Sciatic nerve (tissue), 2 donors: Measurements from ENCODE around the gene C14orf180. TPM values are rescaled to one million over a fixed set of nuclear protein-coding genes. Genes with fewer than 3 reads are reported as not detected.
A peak's percentile ranks its signal among the peaks of the same experiment; 100 is the strongest.

Experiments
- ATAC-seq: fragments of 200-7000 bp; cut with Tn5 transposase; one replicate; pipeline ENCODE4 v1.9.1; 2020; ENCODE audit warnings: mild to moderate bottlenecking, moderate library complexity
- DNase-seq: peaks from one replicate; pipeline ENCODE4 v3.0.0-alpha.2; 2020; ENCODE audit warnings: low spot score
- intact Hi-C: fragments of 100-400 bp; cut with DNase I; formaldehyde crosslinking; loops from one replicate; pipeline ENCODE4 v1.14.2; 2022
- total RNA-seq: library from RNA; stranded (reverse); fragmentation: NEBNext Ultra II Directional; extraction: Animal tissue kit (Norgen Biotek cat#: 25700); gene quantifications from one replicate; pipeline ENCODE4 v1.2.1, GENCODE V29; 2021
- donor health status: DM: no; HTN: no; CAD: no.
- donor health status: DM: no; HTN: no; CAD: no.

Gene C14orf180
- total RNA-seq, 1 donor from 2014 or later, result 4.7 TPM

DNA sequence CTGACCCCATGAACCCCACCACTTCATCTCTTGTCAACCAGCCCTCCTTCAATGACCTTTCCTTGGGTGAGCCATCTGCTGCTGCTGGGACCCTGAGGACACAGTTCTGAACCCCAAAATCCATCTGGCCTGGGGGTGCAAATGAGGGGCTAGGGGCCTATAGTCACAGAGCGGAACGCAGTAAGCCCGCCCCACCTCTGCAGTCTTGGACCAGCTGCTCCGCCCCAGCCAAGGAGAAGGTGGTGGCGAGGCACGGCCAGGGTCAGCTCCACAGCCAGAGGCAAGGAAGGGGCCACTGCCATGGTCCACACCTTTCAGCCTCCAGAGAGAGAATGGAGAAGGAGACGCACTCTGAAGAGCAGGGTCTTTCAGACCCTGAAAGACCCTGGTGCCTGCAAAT lies 19.9 kb downstream of the C14orf180 start:
- DNase-seq (no peak), ATAC-seq (no peak)
- intact Hi-C loops, result no loop called here

DNA sequence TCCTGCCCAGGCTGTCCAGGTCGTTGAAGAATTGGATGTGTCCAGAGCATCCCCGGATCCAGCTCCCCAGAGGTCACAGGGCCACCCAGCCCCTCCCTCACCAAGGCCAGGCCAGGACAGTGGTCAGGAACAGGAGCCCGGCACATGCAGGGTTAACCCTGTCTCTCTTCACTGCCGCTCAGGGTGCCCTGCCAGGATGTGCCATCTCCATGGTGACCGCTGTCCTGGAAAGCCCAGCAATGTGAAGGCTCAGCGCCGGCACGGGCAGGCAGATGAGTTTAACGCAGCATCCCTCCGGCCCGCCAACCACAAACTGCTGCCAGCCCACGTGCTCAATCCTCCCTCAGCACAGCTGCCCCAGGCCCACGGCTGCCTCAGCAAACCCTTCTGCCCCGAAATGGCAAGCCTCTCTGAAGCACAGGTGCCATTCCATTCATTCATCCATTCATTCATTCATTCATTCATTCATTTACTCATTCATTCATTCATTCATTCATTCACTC lies 20.6 kb downstream of the C14orf180 start:
- DNase-seq, result no peak
- intact Hi-C loops, result no loop called here
- no peak for ATAC-seq

DNA sequence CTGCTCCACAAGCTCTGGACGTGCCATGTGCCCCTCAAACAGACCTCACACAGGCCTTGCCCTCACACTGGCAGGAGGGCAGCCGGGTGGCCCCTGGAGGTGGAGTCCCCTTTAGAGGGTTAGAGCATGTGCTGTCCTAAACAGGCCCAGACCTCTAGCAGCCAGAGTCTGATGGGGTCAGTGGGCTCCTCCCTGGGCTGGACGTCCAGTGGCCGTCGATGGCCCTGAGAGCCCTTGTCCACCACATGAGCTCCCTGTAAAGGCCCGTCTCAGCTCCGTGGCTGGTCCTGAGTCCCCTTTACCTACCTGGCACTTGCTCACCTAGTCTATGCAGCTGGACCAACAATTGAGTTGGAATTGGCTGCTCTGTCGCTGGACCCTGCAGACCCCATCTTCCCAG lies 21.2 kb downstream of the C14orf180 start:
- no peak for DNase-seq
- intact Hi-C loops, result no loop called here
- ATAC-seq, result no peak

DNA sequence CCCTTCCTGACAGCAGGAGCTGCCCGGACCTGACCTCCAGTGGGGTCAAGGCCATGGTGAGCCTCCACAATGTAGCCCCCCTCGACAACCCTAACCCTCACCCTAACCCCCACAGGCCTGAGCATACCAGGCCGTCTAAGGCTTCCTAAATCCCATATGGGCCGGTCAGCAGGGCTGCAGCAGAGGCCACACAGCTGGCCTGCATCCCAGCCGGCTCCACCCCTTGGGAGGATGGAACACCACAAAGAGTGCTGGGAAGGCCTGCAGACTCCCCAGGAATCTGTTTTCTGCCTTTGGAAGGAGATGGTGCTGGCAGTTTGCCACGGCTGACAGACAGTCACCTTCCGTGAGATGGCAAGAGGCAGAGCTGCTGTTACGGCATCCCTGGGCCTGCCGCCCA lies 22.2 kb downstream of the C14orf180 start:
- ATAC-seq, result no peak
- DNase-seq, result peak; percentile 51
- intact Hi-C loops, result no loop called here

DNA sequence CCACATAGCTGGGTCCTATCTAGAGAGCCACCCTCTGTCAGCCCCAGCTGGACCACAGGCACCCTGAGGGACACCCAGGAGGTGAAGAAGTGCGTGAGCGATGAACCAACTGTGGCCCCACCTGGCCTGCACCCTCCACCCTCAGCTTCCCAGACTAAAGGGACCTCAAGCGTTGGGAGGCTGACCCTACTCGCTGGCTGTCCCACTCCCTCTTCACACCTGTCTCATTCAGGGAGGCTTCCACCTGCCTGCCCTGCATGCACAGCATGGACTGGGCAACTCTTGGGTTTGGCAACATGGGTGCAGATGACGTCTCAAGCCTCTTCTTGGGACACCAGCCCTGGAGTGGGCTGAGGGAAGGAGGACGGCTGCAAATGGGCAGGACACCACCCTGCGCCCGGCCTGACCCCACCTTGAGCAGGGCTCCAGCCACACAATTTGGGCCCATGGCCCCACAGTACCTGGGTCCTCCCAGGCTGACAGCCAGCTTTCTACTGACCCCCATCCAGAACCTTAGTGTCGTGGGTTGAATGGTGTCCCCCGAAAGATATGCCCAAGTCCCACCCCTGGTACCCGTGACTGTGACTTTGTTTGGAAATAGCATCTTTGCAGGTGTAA lies 22.9 kb downstream of the C14orf180 start:
- no peak for ATAC-seq
- intact Hi-C loops, result no loop called here
- DNase-seq, result peak; percentile 32

DNA sequence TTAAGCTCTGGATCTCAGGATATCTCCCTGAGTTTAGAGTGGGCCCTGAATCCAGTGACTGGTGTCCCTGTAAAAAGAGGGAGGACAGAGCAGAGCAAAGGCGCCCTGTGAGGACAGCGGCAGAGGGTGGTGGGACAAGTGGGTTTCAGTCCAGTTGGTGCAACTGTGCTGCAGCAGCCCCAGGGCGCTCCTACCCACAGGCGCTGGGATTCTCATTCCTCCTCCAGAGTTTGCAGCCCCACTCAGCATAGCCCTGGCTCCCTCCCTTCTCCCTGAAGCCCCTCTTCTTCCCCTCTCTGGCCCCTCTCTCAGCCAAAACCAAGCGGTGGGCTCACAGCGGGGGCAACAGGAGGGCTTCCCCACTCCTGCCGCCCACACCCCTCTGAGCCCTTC lies 23.4 kb downstream of the C14orf180 start:
- DNase-seq (peak; percentile 22), ATAC-seq (no peak)
- intact Hi-C loops, result no loop called here

DNA sequence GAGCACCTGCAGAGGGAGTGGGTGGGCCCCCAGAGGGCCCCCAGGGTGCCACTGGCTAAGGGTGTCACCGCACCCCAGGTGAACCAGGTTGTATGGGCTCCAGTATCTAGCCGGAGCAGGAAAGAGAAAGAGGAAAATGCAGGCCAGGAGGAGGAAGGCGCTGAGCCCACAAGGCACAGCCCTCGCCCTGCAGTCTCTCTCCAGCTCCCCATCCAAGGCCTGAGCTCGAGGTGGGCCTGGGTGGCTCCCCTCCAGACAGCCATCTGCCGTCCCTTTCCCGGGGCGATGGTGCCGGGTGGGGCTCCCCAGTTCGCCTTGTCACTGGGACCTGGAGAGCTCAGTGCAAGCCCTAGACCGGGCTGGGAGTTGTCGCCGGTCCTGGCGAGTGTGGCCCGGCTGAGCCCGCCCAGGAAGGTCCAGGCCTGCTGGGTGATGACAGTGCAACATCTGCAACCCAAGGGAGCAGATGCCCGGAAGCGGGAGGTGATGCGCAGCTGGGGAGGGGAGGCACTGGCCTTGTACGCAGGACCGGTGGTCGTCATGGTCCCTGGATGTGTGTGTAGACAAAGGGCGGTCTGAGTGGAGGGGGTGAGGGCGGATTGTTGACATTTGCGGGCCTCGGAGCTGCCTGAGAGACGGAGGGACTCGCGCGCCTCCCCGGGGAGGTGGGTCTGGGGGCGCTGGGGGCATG lies 24.3 kb downstream of the C14orf180 start:
- intact Hi-C loops, result no loop called here
- peak; percentile 48 for DNase-seq
- ATAC-seq, result no peak

DNA sequence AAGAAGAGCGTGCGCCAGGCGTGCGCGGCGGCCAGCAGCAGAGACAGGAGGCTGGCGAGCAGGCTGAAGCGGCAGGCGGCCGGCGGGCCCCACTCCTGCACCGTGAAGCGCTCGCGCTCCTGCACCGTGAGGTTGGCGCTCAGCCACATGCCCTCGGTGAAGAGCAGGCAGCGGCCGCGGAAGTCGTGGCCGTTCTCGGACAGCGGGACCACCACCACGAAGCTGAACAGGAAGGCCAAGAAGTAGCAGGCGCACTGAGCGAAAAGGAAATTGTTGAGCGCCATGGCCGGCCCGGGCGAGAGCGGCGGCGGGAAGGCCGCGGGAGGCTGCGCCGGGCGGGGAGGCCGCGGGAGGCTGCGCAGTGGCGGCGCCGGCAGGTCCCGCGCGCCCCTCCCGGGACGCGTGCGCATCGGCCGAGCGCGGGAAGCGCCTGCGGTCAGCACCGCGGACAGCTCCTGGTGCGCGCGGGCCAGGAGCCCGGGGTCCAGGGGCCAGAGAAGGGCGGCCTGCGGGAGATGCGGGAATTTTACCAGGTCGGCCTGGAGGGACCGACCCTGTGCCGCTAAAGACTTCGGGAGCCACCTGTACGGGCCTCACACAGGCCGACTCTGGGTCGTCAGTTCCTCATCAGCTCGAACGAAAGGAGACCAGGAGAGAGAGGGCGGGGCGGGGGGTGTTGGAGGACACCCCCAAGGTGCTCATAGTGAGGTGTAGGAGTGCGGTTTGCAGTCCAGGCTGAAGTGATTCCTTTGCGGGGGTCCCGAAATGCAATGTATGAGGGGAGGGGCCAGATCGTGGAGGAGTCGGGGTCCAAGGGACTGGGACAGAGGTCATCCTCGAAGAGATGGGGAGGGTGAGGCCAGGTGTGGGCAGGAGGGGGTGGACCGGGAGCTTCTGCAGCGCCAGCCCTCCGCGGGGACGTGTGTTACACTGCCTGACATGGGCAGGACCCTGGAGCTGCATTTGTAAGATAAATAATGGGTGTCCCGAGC lies 25.2 kb downstream of the C14orf180 start, which contains the start of gene TMEM179:
TMEM179 (minus strand) TSS at position 315 of the 992 bp plus-strand sequence; CDS start at position 284, 31 bp downstream.
- peak; percentile 50 for DNase-seq
- intact Hi-C loops, result no loop called here
- ATAC-seq, result no peak

DNA sequence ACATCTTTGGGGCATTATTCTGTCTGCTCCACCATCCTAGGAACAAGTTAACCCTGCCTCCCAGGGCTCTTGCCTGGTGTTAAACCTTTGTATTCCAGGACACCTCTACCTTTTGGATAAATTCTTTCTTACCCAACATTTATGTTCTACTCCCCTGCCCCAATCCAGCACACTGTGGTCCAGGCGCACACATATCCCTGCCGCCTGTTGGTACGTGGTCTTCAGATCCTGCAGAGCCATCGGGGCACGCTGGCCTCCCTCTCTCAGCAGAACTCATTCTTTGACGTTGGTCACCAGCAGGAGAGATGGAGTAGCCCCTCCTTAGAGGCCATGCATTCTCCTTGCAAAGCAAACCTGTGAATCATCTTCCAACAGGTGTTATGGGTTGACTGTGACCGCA lies 30.1 kb downstream of the C14orf180 start:
- ATAC-seq, result no peak
- peak; percentile 32 for DNase-seq
- intact Hi-C loops, result no loop called here

DNA sequence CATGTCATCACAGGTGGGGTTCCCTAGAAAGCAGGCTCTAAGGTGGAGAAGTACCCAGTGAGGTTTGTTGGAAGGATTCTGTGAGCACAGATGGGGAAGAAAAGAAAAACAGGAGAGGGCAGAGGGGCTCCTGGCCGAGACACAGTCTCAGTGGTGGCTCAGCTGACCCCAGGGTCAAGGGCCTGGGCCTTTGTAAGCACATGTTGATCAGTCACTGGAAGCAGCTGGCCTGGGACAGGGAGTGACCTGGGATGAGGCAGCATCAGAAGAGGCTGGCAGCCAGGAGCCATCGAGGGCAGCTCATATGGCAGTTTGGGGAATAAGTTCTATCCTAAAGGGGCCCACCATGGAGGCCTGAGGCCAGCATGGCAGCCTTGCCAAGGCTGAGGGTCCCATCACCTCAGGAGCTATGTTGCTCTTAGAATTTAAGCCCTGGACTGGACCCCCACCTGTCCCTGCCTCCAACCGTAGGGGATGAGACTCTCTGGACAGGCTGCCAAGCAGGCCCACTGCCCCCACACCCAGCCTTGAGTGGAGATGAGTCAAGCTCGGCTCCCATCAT lies 31.3 kb downstream of the C14orf180 start:
- no peak for ATAC-seq
- intact Hi-C loops, result no loop called here
- DNase-seq, result peak; percentile 37

DNA sequence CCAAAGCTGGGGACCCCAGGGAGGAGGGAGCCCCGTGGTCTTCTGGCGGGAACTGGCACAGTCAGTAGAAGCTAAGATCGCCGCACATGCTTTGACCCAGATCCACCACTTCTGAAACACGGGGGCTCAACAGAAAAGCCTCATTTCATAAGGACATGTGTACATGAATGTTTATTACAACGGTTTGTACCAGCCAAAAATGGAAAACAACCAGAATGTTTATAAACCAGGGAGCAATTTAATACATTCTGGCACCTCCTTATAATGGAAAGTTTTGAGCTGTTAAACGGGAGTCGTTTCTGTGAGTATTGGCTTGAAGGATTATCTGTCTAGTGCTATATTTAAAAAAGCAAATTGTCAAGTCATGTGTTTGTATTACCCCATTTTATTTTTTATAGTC lies 32.3 kb downstream of the C14orf180 start:
- ATAC-seq (no peak), DNase-seq (no peak)
- intact Hi-C loops, result no loop called here

DNA sequence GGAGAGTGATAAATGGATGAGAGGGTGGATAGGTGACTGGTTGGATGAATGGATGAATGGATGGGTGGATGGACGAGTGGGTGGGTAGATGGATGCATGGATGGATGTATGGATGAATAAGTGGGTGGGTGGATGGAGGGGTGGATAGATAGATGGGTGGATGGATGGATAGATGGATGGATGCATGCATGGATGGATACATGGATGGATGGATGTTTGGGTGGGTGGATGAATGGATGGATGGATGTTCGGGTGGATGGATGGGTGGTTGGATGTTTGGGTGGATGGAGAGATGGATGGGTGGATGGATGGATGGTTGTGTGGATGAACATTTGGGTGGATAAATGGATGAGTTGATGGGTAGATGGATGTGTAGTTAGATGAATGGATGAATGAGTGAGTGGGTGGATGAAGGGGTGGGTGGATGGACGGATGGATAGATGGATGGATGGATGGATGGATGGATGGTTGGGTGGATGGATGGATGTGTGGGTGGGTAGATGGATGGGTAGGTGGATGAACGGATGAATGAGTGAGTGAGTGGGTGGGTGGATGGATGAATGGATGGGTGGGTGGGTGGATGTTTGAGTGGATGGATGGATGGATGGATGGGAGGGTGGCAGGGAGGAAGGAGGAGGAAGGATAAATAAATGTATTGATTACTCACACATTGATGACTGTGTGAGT lies 34.7 kb downstream of the C14orf180 start:
- no peak for DNase-seq

DNA sequence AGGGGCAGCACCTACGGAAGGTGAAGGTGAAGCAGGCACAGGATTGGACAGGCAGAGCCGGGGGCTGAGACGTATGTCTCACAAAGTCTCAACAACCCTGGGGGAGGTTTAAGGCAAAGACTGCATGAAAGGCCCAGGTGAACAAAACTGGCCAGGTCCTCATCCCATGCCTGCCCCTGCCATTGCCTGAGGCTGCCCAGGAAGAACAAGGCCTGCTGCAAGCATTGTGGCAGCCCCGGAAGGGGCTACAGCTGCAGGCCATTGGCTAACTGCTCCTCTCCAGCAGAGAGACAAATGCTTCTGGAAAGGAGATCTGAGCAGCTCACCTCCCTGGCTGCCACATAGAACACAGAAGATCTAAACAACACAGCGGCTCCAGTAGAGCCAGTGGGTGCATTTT lies 45.4 kb downstream of the C14orf180 start:
- intact Hi-C loops, result no loop called here
- ATAC-seq, result no peak
- no peak for DNase-seq

More for the DNA sequence above, 34.7 kb downstream of the C14orf180 start:
- intact Hi-C loops, result no loop called here
- no peak for ATAC-seq

DNA sequence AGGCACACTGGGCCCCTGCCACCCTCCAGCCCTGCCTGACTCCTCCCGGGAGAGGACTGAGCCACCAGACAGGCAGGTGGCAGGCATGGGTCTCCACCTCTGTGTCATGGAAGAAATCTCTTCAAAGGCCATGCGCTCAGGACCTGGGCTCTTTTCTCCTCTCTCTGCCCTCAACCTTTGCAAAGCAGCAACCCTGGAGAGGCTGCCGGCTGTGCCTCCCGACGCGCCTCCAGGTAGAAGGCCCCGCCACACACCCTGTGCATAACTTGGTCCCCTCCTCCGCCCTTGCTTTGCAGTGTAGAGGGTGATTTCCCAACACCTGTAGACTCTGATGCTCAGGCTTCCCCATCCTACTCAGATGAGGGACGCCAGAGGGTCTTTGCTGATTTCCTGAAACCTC lies 53.2 kb downstream of the C14orf180 start:
- intact Hi-C loops, result no loop called here
- DNase-seq (no peak), ATAC-seq (peak; percentile 16)

DNA sequence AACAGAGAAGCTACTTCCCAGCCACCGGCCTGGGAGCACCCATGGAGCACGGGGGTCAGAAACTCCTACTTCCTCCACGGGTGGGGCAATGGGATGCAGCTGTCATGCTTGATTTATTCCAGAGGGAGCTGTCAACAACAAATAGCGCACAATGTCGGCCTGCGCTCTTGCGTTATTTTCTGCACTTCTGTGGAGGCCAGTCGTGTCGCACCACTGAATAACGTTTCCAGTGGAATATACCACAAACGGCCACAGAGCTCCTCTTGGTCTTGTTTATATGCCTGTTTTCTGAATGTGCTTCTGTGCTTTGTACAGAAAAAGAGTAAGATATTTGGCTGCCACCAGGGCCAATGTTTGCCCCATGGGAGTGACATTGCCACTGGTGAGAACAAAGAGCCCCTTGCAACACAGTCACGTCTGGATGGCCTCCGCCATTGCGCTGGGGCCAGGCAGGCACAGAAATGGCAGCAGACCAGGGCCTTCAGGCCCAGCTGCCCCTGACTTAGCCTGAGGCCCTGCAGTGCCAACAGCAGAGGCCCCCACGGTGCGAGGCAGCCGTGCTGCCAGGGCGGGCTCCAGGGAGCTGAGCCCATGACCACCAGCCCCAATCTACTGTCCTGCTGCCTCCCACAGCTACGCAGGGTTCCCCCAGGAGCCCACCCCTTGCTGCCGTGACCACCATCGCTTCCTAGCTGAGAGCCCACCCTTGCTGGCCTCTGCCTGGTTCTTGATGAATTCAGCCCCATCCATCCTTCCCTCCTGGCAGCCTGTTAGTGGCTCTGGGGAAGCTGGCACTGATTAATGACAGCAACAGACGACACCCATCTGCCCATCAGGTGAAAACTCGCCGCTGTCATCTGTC lies 53.9 kb downstream of the C14orf180 start:
- intact Hi-C loops, result no loop called here
- DNase-seq, result no peak

DNA sequence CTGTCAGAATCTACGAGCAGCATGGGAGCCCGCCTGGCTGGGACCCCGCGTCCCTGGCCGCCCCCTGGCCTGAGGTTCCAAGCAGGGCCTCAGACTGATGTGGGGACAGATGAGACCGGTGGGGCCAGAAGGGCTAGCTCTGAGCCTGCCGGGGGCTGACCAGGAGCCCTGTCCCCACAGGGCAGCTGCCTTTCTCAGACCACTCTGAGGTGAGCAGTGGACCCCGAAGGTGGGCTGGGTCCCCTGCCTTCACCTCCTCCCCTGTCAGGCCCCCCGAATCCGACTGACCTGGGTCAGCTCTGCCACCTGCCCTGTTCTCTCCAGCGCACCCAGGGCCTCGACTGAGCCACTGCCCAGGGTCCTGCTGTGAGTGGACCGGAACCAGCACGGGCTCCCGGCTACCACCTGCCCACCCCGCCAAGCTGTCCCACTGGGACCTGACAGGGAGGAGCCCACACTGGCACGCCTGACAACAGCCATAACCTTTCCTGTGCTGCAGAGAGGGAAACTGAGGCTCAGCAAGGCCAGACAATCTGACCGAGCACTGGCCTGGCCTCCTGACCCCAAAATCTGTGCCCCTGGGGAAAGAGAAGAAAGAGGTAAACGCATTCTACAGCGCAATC lies 54.7 kb downstream of the C14orf180 start:
- ATAC-seq, result no peak
- intact Hi-C loops, result no loop called here
- no peak for DNase-seq

More for the DNA sequence above, 53.9 kb downstream of the C14orf180 start:
- peak; percentile 64 for ATAC-seq

DNA sequence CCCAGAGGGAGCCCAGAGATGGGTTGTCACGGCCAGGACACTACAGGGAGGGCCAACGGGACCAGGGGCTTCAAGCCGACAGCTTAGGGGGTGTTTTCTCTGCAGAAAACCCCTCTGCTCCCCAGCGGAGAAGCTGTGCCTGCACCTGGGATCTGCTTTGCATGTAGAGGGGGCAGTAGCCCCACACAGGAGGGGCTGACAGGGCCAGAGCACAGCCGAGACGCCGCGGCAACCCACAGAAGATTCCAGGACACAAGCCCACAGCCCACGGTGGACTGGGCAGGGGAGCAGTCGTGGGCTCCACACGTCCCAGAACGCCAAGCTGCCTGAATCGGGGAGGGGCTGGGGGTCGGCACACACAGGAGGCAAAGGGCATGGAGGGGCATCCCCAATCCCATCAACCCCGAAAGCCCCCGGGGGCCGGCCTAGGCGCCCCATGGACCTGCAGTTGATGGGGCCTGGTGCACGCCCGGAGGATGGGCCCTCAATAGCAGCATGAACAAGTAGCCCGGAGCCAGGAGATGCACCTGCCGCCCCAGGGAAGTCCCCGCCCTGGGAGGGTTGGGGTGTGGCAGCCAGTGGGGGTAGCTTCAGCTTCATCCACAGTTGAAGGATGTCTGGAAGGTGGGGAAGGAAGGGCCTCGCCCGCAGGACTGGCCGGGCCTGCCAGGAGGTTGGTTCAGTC lies 55.5 kb downstream of the C14orf180 start:
- intact Hi-C loops, result no loop called here
- ATAC-seq (no peak), DNase-seq (no peak)
